ENCODE measurements around the gene ZNF500. TPM values are rescaled to one million over a fixed set of nuclear protein-coding genes. Genes with fewer than 3 reads are reported as not detected.

The ZNF500 gene
- total and polyA plus RNA-seq, 2 donors (not counting 3 experiments of a cell fraction or from before 2014, with no cell fraction given), result 8.6 to 13.5 TPM

DNA sequence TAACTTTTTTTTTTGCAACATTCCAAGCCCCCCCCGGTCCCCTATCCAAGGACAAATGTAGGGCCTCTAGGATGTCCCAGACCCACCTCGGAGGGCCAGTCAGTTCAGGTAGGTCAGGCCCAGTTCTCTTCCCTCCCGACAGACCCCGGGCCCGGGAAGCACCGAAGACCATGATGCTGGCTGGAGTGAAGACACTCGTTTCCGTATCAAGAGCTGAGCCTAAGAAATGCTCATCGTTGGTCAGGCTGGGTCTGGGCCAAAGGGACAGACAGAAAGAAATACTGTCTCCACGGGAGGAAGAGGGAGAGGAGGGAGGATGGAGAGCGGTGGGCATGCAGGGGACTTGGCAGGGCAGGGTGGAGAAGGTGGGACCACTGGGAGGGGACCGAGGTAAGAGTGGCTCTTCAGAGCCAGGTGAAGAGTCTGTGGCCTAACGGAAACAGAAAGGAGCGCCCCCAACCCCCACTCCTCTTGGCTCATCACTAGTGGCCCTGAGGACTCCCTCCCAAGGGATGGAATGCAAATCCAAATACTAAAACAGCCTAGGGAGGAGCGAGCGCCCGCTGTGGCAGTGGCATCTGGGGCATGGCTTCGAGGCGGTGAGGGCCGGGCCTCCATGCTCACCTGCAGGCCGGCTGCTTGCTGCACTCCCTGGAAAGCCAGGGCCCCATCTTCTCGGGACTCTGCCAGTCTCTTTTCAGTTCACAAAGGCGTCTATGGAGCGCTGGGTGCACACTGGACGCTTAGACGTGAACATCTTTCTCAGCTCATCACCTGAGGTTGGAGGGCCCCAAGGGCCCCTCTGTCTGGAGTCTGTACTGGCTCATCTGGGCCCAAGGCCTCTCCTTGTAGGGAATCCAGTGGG, 37.2 kb upstream of the ZNF500 start:
- no peak overlapping the region for H3K9ac ChIP-seq (replicated peaks; ENCODE audit: extremely low read depth, insufficient read depth, low read length)
- H3K9me3 ChIP-seq (replicated peaks; ENCODE audit: control insufficient read depth, insufficient read depth, low read length), result no peaks in the 10 kb centered on the region
- no peak for FAIRE-seq
- no peak for TF ChIP-seq FOS (IDR thresholded peaks at IDR 0.05; ENCODE audit: borderline replicate concordance, insufficient read depth, low read length)
- TF ChIP-seq GATA2 (IDR thresholded peaks at IDR 0.05; ENCODE audit: insufficient read depth, insufficient read length, low read depth, low read length), result no peak
- no peak for TF ChIP-seq EZH2 (IDR thresholded peaks at IDR 0.05; ENCODE audit: borderline replicate concordance, low read depth, low read length, severe bottlenecking)
- TF ChIP-seq, protein P1, sequence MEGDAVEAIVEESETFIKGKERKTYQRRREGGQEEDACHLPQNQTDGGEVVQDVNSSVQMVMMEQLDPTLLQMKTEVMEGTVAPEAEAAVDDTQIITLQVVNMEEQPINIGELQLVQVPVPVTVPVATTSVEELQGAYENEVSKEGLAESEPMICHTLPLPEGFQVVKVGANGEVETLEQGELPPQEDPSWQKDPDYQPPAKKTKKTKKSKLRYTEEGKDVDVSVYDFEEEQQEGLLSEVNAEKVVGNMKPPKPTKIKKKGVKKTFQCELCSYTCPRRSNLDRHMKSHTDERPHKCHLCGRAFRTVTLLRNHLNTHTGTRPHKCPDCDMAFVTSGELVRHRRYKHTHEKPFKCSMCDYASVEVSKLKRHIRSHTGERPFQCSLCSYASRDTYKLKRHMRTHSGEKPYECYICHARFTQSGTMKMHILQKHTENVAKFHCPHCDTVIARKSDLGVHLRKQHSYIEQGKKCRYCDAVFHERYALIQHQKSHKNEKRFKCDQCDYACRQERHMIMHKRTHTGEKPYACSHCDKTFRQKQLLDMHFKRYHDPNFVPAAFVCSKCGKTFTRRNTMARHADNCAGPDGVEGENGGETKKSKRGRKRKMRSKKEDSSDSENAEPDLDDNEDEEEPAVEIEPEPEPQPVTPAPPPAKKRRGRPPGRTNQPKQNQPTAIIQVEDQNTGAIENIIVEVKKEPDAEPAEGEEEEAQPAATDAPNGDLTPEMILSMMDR (IDR thresholded peaks at IDR 0.05; ENCODE audit: extremely low read depth in 1 of 2, insufficient read depth in 1 of 2, low read depth in 1 of 2, low read length in 2 of 2), result no peak
- TF ChIP-seq MYC (IDR thresholded peaks at IDR 0.05; ENCODE audit: low read depth, low read length), result no peak
- no peak for TF ChIP-seq POLR2A (IDR thresholded peaks at IDR 0.05; ENCODE audit: low read depth, low read length)
- TF ChIP-seq, protein P2, sequence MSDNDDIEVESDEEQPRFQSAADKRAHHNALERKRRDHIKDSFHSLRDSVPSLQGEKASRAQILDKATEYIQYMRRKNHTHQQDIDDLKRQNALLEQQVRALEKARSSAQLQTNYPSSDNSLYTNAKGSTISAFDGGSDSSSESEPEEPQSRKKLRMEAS (IDR thresholded peaks at IDR 0.05; ENCODE audit: insufficient read depth, insufficient read length), result no peak
- no peak for TF ChIP-seq POLR2AphosphoS5 (IDR thresholded peaks at IDR 0.05; ENCODE audit: insufficient read depth, low read depth, low read length)
- no peak for TF ChIP-seq JUN (IDR thresholded peaks at IDR 0.05; ENCODE audit: borderline replicate concordance, insufficient read depth, insufficient read length, low read depth)
- no peaks in the 10 kb centered on the region for H3K9me1 ChIP-seq (replicated peaks; ENCODE audit: control insufficient read depth, extremely low read depth, insufficient read depth, low read length)
- no peaks in the 10 kb centered on the region for H3K79me2 ChIP-seq (ENCODE audit: control insufficient read depth, insufficient read depth, low read length)
- no peaks in the 10 kb centered on the region for H4K20me1 ChIP-seq (replicated peaks; ENCODE audit: control insufficient read depth, extremely low read depth, insufficient read depth, low read length)
- no peak overlapping the region for H3K4me2 ChIP-seq (ENCODE audit: insufficient read depth, low read length)
- peaks cover 7% of the 10 kb centered on the region for H3K4me1 ChIP-seq (ENCODE audit: control insufficient read depth, extremely low read depth, insufficient read depth, low read length)
- H3K4me3 ChIP-seq (replicated peaks in 1 of 3; ENCODE audit: insufficient read depth in 1 of 3, low read depth in 1 of 3, low read length in 3 of 3), result no peak overlapping the region
- H3K36me3 ChIP-seq (ENCODE audit: control insufficient read depth in 2 of 2, extremely low read depth in 1 of 2, insufficient read depth in 2 of 2, low read length in 2 of 2), result peaks cover 7 to 8% of the 10 kb centered on the region in 2 experiments
- ChIA-PET POLR2A (no interaction called here), CTCF (interaction anchor here (1.0 to 1.5 kb wide), 2 partner anchors 15 to 154 kb away, joined by 3 to 4 read pairs; partner anchors contain the start of gene SEC14L5)
- intact Hi-C loops (cut with micrococcal nuclease) (loop anchor here (1.0 to 2.0 kb wide), 2 partner anchors 43 to 153 kb away; partner anchors contain the start of genes GLYR1 and UBN1), dilution Hi-C loops (cut with MboI; ENCODE audit: extremely low pct_ligation_motif_present, low sequenced_read_pairs) (no loop called here)
- DNase-seq (ENCODE audit: low read depth, low spot score), result no peak
- no TSS peak for BruUV-seq (replicated peaks)
- H2AFZ ChIP-seq (ENCODE audit: low read depth, low read length), result no peak overlapping the region
- H3K27ac ChIP-seq (ENCODE audit: insufficient read depth, low read depth, low read length), result no peak overlapping the region
- H3K27me3 ChIP-seq (ENCODE audit: control insufficient read depth in 2 of 2, insufficient read depth in 2 of 2, low read length in 2 of 2), result no peaks in the 10 kb centered on the region
